KBM-7 (cell line): ENCODE data around the gene OR52N1.

Experiments
- DNase-seq: peaks from one replicate; pipeline ENCODE4 v3.0.0-alpha.2; 2015
- in situ Hi-C: fragments of 300-500 bp; cut with MboI; formaldehyde crosslinking; loops from 2 replicates; pipeline ENCODE4 v1.14.3; 2020; ENCODE audit warnings: low sequenced_read_pairs, low pct_unique_long_range_greater_than_20kb, mixed read lengths

Gene OR52N1

DNA sequence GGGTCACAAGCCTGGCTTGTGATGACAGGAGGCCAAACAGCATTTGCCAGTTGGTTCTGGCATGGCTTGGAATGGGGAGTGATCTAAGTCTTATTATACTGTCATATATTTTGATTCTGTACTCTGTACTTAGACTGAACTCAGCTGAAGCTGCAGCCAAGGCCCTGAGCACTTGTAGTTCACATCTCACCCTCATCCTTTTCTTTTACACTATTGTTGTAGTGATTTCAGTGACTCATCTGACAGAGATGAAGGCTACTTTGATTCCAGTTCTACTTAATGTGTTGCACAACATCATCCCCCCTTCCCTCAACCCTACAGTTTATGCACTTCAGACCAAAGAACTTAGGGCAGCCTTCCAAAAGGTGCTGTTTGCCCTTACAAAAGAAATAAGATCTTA, 54.0 kb downstream of the OR52N1 start:
- in situ Hi-C loops = no loop called here
- DNase-seq = no peak
